ENCODE data around the gene PARP8.

DNA sequence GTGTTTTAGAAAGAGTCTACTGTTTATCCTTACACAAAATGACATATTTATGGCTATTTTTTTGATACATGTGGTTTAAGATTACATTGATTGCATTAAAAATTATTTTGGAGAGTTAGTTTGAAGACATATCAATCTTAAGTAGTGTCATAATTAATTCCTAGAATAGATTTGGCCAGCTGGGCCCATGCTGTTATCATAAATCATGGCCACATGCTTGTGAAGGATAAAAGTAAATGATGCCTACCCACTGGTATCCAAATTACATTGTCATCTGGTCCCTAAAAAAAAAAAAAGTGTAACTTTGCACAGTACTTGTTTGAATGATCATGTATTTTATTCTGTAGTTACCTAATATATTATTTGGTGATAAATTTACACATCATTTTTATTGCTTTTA lies 96.9 kb downstream of the PARP8 start:
- TF ChIP-seq, protein P1, sequence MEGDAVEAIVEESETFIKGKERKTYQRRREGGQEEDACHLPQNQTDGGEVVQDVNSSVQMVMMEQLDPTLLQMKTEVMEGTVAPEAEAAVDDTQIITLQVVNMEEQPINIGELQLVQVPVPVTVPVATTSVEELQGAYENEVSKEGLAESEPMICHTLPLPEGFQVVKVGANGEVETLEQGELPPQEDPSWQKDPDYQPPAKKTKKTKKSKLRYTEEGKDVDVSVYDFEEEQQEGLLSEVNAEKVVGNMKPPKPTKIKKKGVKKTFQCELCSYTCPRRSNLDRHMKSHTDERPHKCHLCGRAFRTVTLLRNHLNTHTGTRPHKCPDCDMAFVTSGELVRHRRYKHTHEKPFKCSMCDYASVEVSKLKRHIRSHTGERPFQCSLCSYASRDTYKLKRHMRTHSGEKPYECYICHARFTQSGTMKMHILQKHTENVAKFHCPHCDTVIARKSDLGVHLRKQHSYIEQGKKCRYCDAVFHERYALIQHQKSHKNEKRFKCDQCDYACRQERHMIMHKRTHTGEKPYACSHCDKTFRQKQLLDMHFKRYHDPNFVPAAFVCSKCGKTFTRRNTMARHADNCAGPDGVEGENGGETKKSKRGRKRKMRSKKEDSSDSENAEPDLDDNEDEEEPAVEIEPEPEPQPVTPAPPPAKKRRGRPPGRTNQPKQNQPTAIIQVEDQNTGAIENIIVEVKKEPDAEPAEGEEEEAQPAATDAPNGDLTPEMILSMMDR (conservative IDR thresholded peaks at IDR 0.05; ENCODE audit: low read depth, low read length) = no peak
- TF ChIP-seq EZH2 (IDR thresholded peaks at IDR 0.05; ENCODE audit: low read length, unreplicated experiment) (no peak), EZH2phosphoT487 (IDR thresholded peaks at IDR 0.05; ENCODE audit: borderline replicate concordance, low read length) (no peak)

Data from PC-3 (cell line).